ENCODE measurements around the gene MAPK11. TPM values are rescaled to one million over a fixed set of nuclear protein-coding genes. Genes with fewer than 3 reads are reported as not detected.

The MAPK11 gene
- total RNA-seq, 1 experiment from 2014 or later: 14.3 TPM

DNA sequence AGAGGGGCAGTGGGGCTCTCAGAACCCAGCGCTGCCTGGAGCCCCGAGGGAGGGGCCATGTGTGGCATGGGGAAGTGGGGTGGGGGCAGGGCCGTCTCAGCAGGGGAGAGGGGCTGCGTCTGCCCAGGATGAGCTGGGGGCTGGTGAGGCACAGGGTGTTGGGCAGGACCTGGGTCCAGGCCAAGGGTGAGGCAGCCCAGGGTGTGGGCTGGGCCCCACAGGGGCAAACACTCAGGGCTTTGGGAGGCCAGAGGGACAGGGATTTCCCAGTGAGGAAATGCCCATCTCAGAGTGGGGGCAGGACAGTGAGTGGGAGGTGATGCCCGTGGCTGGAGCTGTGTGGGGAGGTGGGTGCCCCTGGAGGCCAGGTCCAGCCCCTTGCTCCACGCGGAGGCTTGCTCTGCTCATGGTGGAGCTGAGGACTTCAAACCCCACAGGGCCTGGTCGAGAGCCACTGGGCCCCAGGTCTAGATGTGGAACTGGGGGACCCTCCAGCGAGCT, 31.9 kb upstream of the MAPK11 start:
- peaks cover 69% of the 10 kb centered on the region for H3K4me1 Mint-ChIP-seq (ENCODE audit: low read depth, unreplicated experiment)
- BruUV-seq (replicated peaks): no TSS peak
- intact Hi-C loops (cut with micrococcal nuclease; ENCODE audit: unreplicated experiment): no loop called here
- no peak overlapping the region for H3K27ac Mint-ChIP-seq (ENCODE audit: unreplicated experiment)
- H3K36me3 Mint-ChIP-seq (ENCODE audit: insufficient read depth, unreplicated experiment): peaks cover 85% of the 10 kb centered on the region
- no peaks in the 10 kb centered on the region for H3K9me3 Mint-ChIP-seq (ENCODE audit: low read depth, unreplicated experiment)
- TF ChIP-seq, protein P1, sequence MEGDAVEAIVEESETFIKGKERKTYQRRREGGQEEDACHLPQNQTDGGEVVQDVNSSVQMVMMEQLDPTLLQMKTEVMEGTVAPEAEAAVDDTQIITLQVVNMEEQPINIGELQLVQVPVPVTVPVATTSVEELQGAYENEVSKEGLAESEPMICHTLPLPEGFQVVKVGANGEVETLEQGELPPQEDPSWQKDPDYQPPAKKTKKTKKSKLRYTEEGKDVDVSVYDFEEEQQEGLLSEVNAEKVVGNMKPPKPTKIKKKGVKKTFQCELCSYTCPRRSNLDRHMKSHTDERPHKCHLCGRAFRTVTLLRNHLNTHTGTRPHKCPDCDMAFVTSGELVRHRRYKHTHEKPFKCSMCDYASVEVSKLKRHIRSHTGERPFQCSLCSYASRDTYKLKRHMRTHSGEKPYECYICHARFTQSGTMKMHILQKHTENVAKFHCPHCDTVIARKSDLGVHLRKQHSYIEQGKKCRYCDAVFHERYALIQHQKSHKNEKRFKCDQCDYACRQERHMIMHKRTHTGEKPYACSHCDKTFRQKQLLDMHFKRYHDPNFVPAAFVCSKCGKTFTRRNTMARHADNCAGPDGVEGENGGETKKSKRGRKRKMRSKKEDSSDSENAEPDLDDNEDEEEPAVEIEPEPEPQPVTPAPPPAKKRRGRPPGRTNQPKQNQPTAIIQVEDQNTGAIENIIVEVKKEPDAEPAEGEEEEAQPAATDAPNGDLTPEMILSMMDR (IDR thresholded peaks at IDR 0.05; ENCODE audit: unreplicated experiment): no peak
- no peaks in the 10 kb centered on the region for H3K27me3 Mint-ChIP-seq (ENCODE audit: unreplicated experiment)
- H3K4me3 Mint-ChIP-seq (ENCODE audit: low read depth, unreplicated experiment): peak overlapping the region; percentile 67
- CTCF ChIA-PET: interaction anchor here (3.9 kb wide), 1 partner anchor 8 kb away, joined by 26 read pairs; no protein-coding TSS in a partner anchor
- DNase-seq: peak; percentile 49

DNA sequence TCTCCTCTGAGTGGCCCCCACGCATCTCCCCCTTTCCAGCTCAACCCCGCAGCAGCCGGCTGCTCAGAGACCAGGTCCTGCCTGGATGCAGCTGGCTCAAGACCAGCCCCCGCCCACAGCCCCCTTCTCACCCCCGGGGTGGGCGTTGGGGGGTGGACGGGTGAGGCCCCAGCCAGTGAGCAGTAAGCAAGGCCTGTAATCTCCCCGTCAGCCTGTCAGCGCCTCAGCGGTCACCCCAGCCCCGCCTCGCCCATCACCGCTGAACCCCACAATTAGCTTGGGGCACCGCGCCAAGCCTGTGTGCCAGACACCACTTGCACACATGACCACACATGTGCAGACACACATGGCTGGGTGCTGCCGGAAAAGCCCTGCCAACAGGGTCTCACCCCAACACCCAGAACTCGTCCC, 31.4 kb upstream of the MAPK11 start:
- Mint-ChIP-seq H3K27me3 (ENCODE audit: unreplicated experiment) (no peaks in the 10 kb centered on the region), H3K9me3 (ENCODE audit: low read depth, unreplicated experiment) (no peaks in the 10 kb centered on the region), H3K36me3 (ENCODE audit: insufficient read depth, unreplicated experiment) (peaks cover 81% of the 10 kb centered on the region), H3K27ac (ENCODE audit: unreplicated experiment) (no peak overlapping the region), H3K4me1 (ENCODE audit: low read depth, unreplicated experiment) (peaks cover 71% of the 10 kb centered on the region), H3K4me3 (ENCODE audit: low read depth, unreplicated experiment) (peak overlapping the region; percentile 67)
- CTCF ChIA-PET: no interaction called here
- DNase-seq: no peak
- no TSS peak for BruUV-seq (replicated peaks)
- TF ChIP-seq, protein P1 (IDR thresholded peaks at IDR 0.05; ENCODE audit: unreplicated experiment): no peak
- intact Hi-C loops (cut with micrococcal nuclease; ENCODE audit: unreplicated experiment): no loop called here

DNA sequence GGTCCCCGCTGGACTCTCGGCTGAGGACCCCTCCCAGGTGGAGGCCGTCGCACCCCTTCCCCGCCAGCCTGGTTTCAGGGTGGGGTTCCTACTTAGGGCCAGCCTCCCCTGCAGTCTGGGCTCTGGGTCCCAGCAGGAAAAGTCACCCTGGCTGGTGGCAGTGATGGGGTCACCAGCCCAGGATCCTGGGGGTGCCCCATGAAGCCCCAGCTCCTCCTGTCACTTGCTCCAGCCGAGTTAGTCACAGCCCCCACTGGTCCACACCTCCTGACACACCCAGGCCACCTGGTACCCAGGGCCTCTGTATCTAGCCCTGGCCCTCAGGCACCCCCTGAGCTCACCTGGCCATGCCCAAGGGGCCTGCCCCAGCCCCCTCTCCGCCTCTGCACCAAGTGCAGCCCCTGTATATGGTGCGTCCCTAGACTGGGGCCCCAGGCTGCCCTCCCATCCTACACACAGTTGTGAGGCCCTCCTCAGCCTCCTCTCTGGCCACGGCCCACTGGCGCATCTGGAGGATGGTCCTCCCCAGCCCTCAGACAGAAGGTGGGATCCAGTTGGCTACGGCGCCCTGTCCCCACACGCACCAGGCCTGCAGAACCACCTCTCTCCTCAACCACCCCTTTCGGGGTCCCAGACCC, 30.6 kb upstream of the MAPK11 start:
- Mint-ChIP-seq H3K4me3 (ENCODE audit: low read depth, unreplicated experiment) (peak overlapping the region; percentile 67), H3K27ac (ENCODE audit: unreplicated experiment) (peak overlapping the region; percentile 58), H3K36me3 (ENCODE audit: insufficient read depth, unreplicated experiment) (peaks cover 80% of the 10 kb centered on the region), H3K9me3 (ENCODE audit: low read depth, unreplicated experiment) (no peaks in the 10 kb centered on the region), H3K27me3 (ENCODE audit: unreplicated experiment) (no peaks in the 10 kb centered on the region), H3K4me1 (ENCODE audit: low read depth, unreplicated experiment) (peaks cover 76% of the 10 kb centered on the region)
- TF ChIP-seq, protein P1 (IDR thresholded peaks at IDR 0.05; ENCODE audit: unreplicated experiment): no peak
- CTCF ChIA-PET: interaction anchor here (0.6 kb wide), 1 partner anchor 28 kb away, joined by 6 read pairs; no protein-coding TSS in a partner anchor
- intact Hi-C loops (cut with micrococcal nuclease; ENCODE audit: unreplicated experiment): no loop called here
- no TSS peak for BruUV-seq (replicated peaks)
- no peak for DNase-seq

DNA sequence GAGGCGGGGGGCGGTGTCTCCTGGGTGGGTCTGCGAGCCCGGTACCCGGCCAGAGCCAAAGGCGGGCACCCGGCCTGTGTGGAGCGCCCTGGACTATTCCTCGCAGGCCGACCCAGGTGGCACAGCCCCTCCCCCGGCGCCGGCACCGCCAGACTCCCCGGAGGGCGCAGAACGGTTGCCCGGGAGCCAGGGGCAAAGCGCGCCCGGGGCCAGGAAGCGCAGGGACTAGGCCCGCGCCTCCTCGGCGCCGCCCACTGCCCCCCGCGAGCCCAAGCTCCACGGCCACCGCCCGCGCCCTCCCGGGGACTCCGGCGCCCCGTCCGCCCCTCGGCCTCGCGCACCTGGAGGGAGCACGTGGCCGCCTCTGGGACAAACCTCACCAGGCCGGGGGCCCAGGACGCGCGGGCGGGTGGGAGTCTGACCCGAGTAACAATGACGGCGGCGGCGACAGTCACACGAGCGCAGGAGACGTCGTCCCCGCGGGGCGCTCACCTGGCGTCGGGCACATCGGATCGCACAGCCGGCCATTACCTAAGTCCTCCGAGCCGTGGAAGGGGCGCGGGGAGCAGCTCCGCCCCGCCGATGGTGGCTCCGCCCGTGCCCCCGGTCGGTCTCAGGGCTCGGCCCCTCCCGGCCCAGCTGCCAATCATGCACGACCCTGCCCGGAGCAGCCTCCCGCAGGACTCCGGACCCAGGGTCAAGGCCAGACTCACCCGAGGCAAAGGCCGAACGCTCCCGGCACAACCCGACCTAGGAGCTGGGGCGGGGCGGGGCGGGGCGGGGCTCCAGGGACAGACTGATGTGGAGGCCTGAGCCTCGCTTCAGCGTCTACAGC, 29.8 kb upstream of the MAPK11 start:
- Mint-ChIP-seq H3K4me1 (ENCODE audit: low read depth, unreplicated experiment) (peaks cover 75% of the 10 kb centered on the region), H3K9me3 (ENCODE audit: low read depth, unreplicated experiment) (no peaks in the 10 kb centered on the region), H3K27ac (ENCODE audit: unreplicated experiment) (no peak overlapping the region), H3K36me3 (ENCODE audit: insufficient read depth, unreplicated experiment) (peaks cover 79% of the 10 kb centered on the region), H3K27me3 (ENCODE audit: unreplicated experiment) (no peaks in the 10 kb centered on the region), H3K4me3 (ENCODE audit: low read depth, unreplicated experiment) (peak overlapping the region; percentile 71)
- CTCF ChIA-PET: interaction anchor here (0.6 kb wide), 1 partner anchor 27 kb away, joined by 6 read pairs; no protein-coding TSS in a partner anchor
- no TSS peak for BruUV-seq (replicated peaks)
- intact Hi-C loops (cut with micrococcal nuclease; ENCODE audit: unreplicated experiment): no loop called here
- TF ChIP-seq, protein P1 (IDR thresholded peaks at IDR 0.05; ENCODE audit: unreplicated experiment): no peak
- DNase-seq: peak; percentile 46
